Frontal cortex (tissue), 4 donors: ENCODE results near the gene KIF26B. TPM values are rescaled to one million over a fixed set of nuclear protein-coding genes. Genes with fewer than 3 reads are reported as not detected.

ENCODE experiments used
- DNase-seq, 2 donors: peaks; one replicate each; pipeline ENCODE4 v3.0.0; 2012; ENCODE audit warnings: low spot score in 2 of 2
- FAIRE-seq: peaks from 2 replicates; lab custom pipeline; 2012; peaks lifted over from hg19 to GRCh38; lab: Jason Lieb, UNC
- total RNA-seq: library from RNA; depleted of rRNA; stranded (reverse); fragments of >200 nt; gene quantifications from one replicate; pipeline ENCODE4 v1.2.3, GENCODE V29; 2014
- donor health status: control.
- donor health status: control.
- donor health status: control.

KIF26B gene
- total RNA-seq, 1 donor from 2014 or later: 11.4 TPM

GRCh38 chr1:245225322-245226202, 70.8 kb downstream of the KIF26B start:
- FAIRE-seq (no peak), DNase-seq (no peak)

DNA sequence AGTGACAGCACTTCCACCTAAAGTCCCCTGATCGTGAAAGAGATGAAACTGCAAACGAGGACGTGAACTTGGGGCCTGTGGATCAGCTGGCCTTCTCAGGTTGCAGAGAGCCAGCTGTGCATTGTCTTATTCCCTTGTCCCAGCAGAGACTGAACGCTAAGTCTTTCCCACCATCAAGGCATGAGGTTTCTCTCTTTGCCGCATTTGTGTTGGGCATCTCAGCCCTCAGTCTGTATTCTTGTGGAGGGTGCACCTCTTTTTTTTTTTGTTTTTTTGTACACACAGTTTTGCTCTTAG, 71.4 kb downstream of the KIF26B start:
- DNase-seq (no peak), FAIRE-seq (no peak)

DNA sequence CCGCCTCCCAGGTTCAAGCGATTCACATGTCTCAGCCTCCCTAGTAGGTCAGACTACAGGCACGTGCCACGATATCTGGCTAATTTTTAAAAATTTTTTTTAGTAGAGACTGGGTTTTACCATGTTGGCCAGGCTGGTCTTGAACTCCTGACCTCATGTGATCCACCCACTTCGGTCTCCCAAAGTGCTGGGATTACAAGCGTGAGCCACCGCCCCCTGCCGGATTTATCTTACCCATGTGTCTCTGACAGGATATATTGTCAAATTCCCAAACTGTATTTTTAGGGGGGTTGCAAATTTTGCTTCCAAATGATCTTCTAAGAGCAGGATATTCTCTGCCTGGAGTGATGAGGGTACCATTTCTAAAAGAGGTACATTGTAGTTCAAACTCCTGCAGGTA, 74.3 kb downstream of the KIF26B start:
- DNase-seq (no peak), FAIRE-seq (no peak)

DNA sequence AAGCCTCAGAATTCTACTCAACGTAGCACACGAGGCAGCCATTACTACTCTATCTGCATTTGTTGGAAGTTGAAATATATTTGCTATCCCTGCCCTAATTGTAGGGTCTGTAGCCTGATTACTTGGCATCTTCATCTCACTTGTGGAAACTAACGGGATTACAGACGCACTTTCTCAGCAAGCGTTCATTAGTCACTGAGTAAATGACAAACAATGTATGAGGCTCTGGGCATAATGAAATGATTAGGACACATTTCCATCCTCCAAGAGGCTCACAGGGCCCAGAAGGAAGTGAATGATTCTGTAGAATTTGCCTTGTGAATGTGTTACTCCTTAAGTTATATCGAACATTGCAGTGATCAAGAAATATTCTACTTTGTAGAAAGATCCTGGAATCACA, 78.1 kb downstream of the KIF26B start:
- no peak for DNase-seq

GRCh38 chr1:245234217-245235081, 79.7 kb downstream of the KIF26B start:
- FAIRE-seq (no peak), DNase-seq (peak; percentile 9 to 35)

More for the DNA sequence above, 78.1 kb downstream of the KIF26B start:
- FAIRE-seq: no peak

DNA sequence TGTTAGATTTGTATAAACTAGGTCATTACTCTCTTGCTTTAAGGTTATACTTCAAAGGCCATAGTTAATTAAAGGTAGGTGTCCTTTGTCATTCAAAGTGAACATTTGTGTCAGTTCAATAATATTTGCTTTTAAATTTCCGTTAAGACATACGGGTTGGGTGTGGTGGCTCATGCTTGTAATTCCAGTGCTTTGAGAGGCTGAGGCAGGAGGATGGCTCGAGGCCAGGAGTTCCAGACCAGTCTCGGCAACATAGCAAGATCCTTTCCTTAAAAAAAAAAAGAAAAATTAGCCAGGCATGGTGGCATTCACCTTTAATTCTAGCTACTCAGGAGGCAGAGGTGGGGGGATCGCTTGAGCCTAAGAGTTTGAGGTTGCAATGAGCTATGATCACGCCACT, 80.4 kb downstream of the KIF26B start:
- FAIRE-seq: no peak

DNA sequence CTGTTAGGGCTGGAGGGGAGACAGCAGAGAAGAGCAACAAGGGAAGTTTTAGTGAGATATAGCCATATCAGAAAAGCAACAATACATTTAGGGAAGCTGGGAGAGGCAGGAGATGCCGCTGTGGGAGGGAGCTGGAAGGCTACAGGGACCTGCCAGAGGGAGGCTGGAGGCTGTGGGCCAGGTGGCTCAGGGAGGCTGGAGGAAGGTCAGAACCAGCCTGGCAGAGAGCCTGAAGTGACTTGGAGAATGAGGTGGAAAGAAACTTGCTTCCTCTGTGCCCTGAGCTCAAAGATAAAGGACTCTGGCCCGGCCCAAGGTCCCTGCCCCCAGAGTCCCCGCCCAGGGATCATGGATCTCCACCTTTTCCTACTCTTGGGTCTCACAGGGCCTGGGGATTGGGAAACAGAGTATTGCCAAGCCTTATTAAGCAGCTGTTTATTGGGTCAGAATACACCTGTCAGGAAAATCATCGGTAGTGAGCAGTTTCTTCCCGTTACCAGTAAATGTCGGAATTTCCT, 85.9 kb downstream of the KIF26B start:
- DNase-seq (no peak), FAIRE-seq (no peak)

More for the DNA sequence above, 80.4 kb downstream of the KIF26B start:
- no peak for DNase-seq

DNA sequence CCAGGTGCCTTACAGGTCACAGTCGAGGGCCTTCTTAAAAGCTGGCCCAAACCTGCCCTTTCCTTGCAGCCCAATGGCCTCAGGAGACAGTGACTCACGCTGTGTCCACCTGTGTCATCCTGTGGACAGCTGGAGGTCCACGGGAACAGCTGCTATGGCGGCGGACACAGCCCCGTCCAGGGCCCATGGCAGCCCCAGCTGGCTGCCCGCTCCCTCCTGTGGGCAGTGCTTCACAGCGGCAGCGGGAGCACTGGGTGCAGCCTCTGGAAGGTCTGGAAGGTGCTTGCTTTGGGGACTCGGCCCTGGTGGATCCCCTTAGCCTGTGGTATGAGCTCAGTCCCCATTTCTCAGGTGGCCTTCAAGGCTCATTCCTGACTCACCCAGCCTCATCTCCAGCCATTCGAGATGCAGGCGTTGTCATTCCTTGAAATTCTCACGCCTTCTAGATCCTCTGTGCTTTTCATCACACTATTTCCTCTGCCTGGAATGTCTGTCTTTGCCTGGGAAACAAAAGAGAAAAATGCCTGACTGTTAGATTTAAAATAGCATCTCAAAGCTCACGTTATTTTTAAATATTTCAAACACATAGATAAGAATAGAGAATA, 86.8 kb downstream of the KIF26B start:
- FAIRE-seq: no peak
- no peak for DNase-seq

DNA sequence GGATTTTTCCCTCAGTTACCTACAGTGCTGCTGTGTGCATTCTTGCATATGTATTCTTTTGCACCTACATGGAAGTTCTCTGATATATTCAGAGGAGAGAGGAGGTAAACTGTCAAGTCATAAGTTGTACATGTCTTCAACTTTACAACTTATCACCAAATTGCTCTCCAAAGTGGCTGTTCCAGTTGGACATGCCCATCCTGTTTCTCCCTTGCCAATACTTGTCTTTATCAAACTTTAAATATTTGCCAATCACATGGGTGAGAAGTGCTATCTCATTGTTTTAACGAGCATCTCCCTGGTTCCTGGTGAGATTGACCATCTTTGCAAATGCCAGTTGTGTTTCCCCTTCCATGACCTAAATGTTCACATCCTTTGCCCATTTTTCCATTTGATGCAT, 88.2 kb downstream of the KIF26B start:
- FAIRE-seq (no peak), DNase-seq (no peak)

DNA sequence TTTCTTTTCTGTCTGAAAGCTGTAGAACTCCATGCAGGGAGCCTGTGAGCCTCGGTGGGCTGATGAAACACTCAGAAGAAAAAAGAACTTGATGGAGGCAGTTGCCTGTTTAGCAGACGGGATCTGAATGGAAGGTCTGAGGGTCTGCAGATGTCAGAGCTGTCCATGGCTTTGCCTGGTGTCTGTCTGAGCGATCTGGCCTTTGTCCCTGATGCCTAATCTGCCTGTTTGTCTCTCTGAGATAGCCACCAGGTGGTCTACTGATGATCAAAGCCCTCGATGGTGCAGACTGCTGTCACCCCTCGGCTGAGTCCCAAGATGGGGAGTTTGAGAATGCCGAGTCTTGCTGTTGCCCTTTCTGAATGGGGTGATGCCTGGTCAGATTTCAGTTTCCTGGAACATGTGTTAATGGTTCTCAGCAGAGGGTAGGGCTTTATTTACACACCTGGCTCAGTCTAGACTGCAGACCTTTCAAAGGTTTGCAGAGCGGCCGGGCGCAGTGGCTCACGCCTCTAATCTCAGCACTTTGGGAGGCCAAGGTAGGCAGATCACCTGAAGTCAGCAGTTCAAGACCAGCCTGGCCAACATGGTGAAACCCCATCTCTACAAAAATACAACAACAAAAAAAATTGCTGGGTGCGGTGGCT, 90.4 kb downstream of the KIF26B start:
- no peak for DNase-seq
- FAIRE-seq: no peak

DNA sequence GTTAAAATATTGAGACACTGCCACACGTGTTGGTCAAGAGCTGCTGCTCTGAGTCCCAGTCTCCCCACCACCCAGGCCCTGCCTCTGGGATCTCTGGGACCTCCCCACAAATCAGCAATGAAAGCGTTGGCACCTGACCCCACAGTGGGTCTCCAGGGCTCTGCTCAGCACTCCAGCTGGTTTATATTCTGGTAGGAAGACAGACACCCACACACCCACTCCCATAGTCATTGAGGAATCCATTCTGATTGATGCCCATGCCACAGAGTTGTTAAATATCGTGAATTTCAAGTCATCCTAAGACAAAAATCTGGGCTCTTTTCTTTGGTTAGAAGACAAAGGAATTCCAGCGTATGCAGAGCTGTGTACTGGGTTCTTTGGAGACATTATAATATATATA, 91.6 kb downstream of the KIF26B start:
- no peak for DNase-seq
- FAIRE-seq: no peak

DNA sequence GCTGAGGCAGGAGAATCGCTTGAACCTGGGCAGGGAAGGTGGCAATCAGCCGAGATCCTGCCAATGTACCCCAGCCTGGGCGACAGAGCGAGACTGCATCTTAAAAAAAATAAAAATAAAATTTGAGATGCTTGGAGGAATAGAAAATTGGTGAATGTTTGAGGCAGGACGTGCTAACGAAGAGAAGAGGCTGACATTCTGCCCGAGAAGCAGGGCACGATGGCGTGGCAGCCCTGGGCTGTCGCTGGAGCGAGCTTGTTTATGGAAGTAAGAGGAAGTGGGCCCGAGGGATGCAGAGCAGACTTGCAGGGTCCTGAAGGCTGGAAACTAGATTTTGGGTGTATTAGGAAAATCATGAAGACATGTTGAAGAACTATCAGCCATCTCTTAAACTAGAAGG, 92.6 kb downstream of the KIF26B start:
- FAIRE-seq (no peak), DNase-seq (no peak)

- DNase-seq (no peak), FAIRE-seq (no peak)
These were observed 93.0 kb downstream of the KIF26B start for GRCh38 chr1:245247801-245248200.

- DNase-seq: no peak
- FAIRE-seq: no peak
These were observed 93.5 kb downstream of the KIF26B start for GRCh38 chr1:245248231-245248731.

DNA sequence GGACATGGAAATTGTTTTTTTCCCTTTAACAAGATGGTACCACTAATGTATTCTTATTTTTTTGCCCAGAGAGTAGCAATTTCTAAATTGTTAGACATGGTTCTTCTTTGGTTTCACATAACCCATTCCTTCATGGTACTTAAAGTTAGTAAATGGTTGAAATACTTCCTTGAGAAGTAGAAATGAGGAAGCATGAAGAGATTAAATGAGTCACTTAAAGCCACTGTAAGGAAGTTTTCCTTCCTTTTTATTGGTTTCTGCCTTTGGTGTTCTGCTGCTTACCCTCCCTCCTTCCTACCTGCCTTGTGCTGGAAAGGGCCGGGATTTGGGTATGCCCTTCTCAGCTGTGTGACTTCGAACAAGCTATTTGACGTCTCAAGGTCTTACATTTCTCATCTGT, 101.0 kb downstream of the KIF26B start:
- DNase-seq: no peak

GRCh38 chr1:245256528-245256927, 101.7 kb downstream of the KIF26B start:
- no peak for FAIRE-seq
- no peak for DNase-seq

More for the DNA sequence above, 101.0 kb downstream of the KIF26B start:
- FAIRE-seq: no peak

DNA sequence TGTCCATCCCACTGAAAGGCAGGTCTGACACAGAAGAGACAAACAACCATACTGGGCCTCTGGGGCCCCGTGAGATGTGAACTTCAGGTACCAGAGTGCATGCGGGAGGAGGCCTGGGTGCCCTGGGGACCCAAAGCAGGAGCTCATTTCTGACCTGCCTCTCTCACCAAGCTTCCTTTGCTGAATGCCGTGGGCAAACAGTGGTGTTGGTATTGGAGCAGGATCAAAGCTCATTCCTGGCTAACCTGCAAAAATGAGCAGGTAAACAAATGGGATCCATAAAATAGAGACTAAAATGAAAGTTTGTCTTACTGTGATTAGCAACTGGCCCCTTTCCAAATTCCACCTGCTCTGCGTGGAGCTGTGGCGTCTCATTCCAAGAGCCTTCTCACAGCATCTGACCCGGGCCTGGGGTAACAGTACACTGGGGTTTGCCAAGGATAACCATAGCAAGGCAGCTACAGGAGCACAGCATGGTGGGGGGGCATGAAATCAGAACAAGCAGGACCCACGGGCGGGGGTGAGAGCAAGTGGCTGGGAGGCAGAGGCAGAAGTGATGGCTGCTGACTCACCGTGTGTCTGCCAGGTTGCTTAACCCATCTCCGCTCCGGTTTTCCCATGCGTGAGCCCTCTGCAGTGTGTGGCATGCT, 103.6 kb downstream of the KIF26B start:
- FAIRE-seq (no peak), DNase-seq (no peak)

GRCh38 chr1:245260110-245260882, 105.5 kb downstream of the KIF26B start:
- FAIRE-seq (no peak), DNase-seq (no peak)

- no peak for DNase-seq
- FAIRE-seq: no peak
These were observed 106.1 kb downstream of the KIF26B start for GRCh38 chr1:245260883-245261282.
